GM12878 (cell line): ENCODE results near the gene PROZ. TPM values are rescaled to one million over a fixed set of nuclear protein-coding genes. Genes with fewer than 3 reads are reported as not detected.

ENCODE experiments used
- ATAC-seq: fragments of 200-7000 bp; cut with Tn5 transposase; 3 replicates; pipeline ENCODE4 v1.9.1; 2020; ENCODE audit warnings: mild to moderate bottlenecking, moderate library complexity
- BruUV-seq: library from RNA; stranded (reverse); fragments of 400-500 nt; replicated peaks from 2 replicates; lab custom pipeline; 2021; lab: Mats Ljungman, UMichigan
- CTCF ChIA-PET: fragments of 300-600 bp; sonication (Branson Sonifier 250); formaldehyde crosslinking; extraction: SDS; loops from one replicate; lab custom pipeline; 2021; ENCODE audit warnings: inconsistent platforms; lab: Yijun Ruan, JAX
- POLR2A ChIA-PET: fragments of 350-600 bp; formaldehyde crosslinking; extraction: SDS; loops from one replicate; lab custom pipeline; 2021; ENCODE audit warnings: inconsistent platforms; lab: Charles Lee
- RAD21 ChIA-PET: fragments of 300-600 bp; sonication (Branson Sonifier 250); formaldehyde crosslinking; loops from one replicate; lab custom pipeline; 2023; ENCODE audit warnings: antibody characterized with exemption; ENCODE audit not compliant: unreplicated experiment; lab: Charles Lee
- SMC1A ChIA-PET: fragments of 300-600 bp; sonication (Branson Sonifier 250); formaldehyde crosslinking; loops from one replicate; lab custom pipeline; 2023; ENCODE audit not compliant: unreplicated experiment, uncharacterized antibody; lab: Charles Lee
- DNase-seq: peaks from one replicate; pipeline ENCODE4 v3.0.0-alpha.2; 2011; ENCODE audit warnings: low read depth, low spot score
- FAIRE-seq: peaks from 3 replicates; lab custom pipeline; 2011; peaks lifted over from hg19 to GRCh38; lab: Jason Lieb, UNC
- H2AFZ ChIP-seq: 2 replicates; pipeline ENCODE4 v1.6.0; 2011; ENCODE audit warnings: low read depth, low read length, control low read depth; ENCODE audit not compliant: control insufficient read depth
- H3K27ac ChIP-seq: 2 replicates; pipeline ENCODE4 v1.5.1; 2011; ENCODE audit warnings: control low read depth; ENCODE audit not compliant: control insufficient read depth, insufficient read depth
- H3K27me3 ChIP-seq, 2 experiments: replicated peaks in 1 of 2; 2 replicates each; pipeline versions ENCODE4 v1.6.0 to v1.6.1; 2011; ENCODE audit warnings: low read length in 1 of 2; ENCODE audit not compliant: control insufficient read depth in 2 of 2, insufficient read depth in 2 of 2
- H3K36me3 ChIP-seq, 2 experiments: 2 replicates each; pipeline ENCODE4 v1.5.1; 2011; ENCODE audit warnings: low read length in 1 of 2; ENCODE audit not compliant: control insufficient read depth in 2 of 2, insufficient read depth in 2 of 2
- H3K4me1 ChIP-seq: 2 replicates; pipeline ENCODE4 v1.6.1; 2011; ENCODE audit warnings: mild to moderate bottlenecking, low read length, moderate library complexity, mixed read lengths; ENCODE audit not compliant: control insufficient read depth, insufficient read depth
- H3K4me2 ChIP-seq: 2 replicates; pipeline ENCODE4 v1.6.0; 2011; ENCODE audit warnings: control low read depth; ENCODE audit not compliant: control insufficient read depth, insufficient read depth
- H3K4me3 ChIP-seq: fragments of 200-600 bp; sonication (generic); 2 replicates; pipeline ENCODE4 v1.5.1; 2016
- H3K79me2 ChIP-seq: 2 replicates; pipeline ENCODE4 v1.6.0; 2011; ENCODE audit warnings: low read length; ENCODE audit not compliant: control insufficient read depth, insufficient read depth
- H3K9ac ChIP-seq: 2 replicates; pipeline ENCODE4 v1.8.0; 2011; ENCODE audit warnings: low read length, control low read depth, mixed read lengths; ENCODE audit not compliant: control insufficient read depth, insufficient read depth
- H3K9me3 ChIP-seq: replicated peaks from 3 replicates; pipeline ENCODE4 v1.5.1; 2011; ENCODE audit warnings: mild to moderate bottlenecking, low read length; ENCODE audit not compliant: control insufficient read depth, insufficient read depth
- H4K20me1 ChIP-seq: 2 replicates; pipeline ENCODE4 v1.6.0; 2011; ENCODE audit not compliant: control insufficient read depth, insufficient read depth
- CBX3 ChIP-seq: fragments of 200-600 bp; sonication (generic); IDR thresholded peaks from 2 replicates; pipeline ENCODE4 v1.6.1; 2016; ENCODE audit warnings: low read depth, borderline replicate concordance
- CEBPB ChIP-seq, 2 experiments: fragments of 150-350 bp in 1 of 2; IDR thresholded peaks; 2 replicates each; pipeline ENCODE4 v1.6.1; 2012 to 2014; ENCODE audit warnings: low read depth in 2 of 2, low read length in 2 of 2, borderline replicate concordance in 1 of 2, inconsistent platforms in 1 of 2
- MEF2A ChIP-seq: IDR thresholded peaks from 2 replicates; pipeline ENCODE4 v1.6.1; 2011; ENCODE audit warnings: low read depth, mild to moderate bottlenecking, low read length, moderate library complexity; ENCODE audit not compliant: insufficient read depth
- SMARCA5 ChIP-seq: fragments of 450-650 bp; IDR thresholded peaks from 2 replicates; pipeline ENCODE4 v1.6.1; 2017; ENCODE audit warnings: mild to moderate bottlenecking
- TARDBP ChIP-seq: IDR thresholded peaks from 2 replicates; pipeline ENCODE4 v1.6.1; 2016; ENCODE audit warnings: borderline replicate concordance
- TCF12 ChIP-seq: IDR thresholded peaks from 2 replicates; pipeline ENCODE4 v1.6.1; 2011; ENCODE audit warnings: low read depth, mild to moderate bottlenecking, low read length
- WGBS: methylation state at CpG from one replicate; pipeline ENCODE4 v1.1.6; 2016; ENCODE audit warnings: low lambda C conversion rate; ENCODE audit not compliant: insufficient replicate concordance, insufficient coverage; ENCODE audit errors: missing lambda C conversion rate; 5-methylcytosine and 5-hydroxymethylcytosine counted together
- in situ Hi-C: fragments of 300-500 bp; cut with MboI; formaldehyde crosslinking; loops from 9 replicates; pipeline ENCODE4 v1.14.3; 2018; ENCODE audit warnings: mixed read lengths
- intact Hi-C: fragments of 100-400 bp; cut with micrococcal nuclease; formaldehyde crosslinking; loops from one replicate; pipeline ENCODE4 v1.14.2; 2022; ENCODE audit not compliant: unreplicated experiment
- polyA plus RNA-seq, 11 experiments: library from polyadenylated mRNA; depleted of rRNA in 4 of 11; unstranded in 6 of 11; stranded (reverse) in 5 of 11; fragments of >200 nt; fragmentation: Nextera tagmentation in 4 of 11; fragmentation: Illumina TruSeq in 1 of 11; extraction: Ambion mirVana in 4 of 11; extraction: Trizol in 1 of 11; gene quantifications; 1 replicate in 1 of 11; 2 replicates in 10 of 11; pipeline versions ENCODE4 v1.2.1 to v1.2.3, GENCODE V29; 2011 to 2016; ENCODE audit warnings: inconsistent platforms in 2 of 11, missing spikeins in 2 of 11, low read depth in 1 of 11
- total RNA-seq, 4 experiments: library from RNA; depleted of rRNA in 3 of 4; stranded (reverse); fragments of >200 nt in 3 of 4; fragmentation: Illumina TruSeq in 1 of 4; extraction: Trizol in 1 of 4; gene quantifications; 2 replicates each; pipeline versions ENCODE4 v1.2.1 to v1.2.3, GENCODE V29; 2013 to 2021

Gene PROZ
- total and polyA plus RNA-seq, 10 of the 15 experiments (the other 5 are each of a cell fraction or from before 2014, with no cell fraction given), result 0.07 to 0.24 (median 0.21) TPM; not detected in 7

DNA sequence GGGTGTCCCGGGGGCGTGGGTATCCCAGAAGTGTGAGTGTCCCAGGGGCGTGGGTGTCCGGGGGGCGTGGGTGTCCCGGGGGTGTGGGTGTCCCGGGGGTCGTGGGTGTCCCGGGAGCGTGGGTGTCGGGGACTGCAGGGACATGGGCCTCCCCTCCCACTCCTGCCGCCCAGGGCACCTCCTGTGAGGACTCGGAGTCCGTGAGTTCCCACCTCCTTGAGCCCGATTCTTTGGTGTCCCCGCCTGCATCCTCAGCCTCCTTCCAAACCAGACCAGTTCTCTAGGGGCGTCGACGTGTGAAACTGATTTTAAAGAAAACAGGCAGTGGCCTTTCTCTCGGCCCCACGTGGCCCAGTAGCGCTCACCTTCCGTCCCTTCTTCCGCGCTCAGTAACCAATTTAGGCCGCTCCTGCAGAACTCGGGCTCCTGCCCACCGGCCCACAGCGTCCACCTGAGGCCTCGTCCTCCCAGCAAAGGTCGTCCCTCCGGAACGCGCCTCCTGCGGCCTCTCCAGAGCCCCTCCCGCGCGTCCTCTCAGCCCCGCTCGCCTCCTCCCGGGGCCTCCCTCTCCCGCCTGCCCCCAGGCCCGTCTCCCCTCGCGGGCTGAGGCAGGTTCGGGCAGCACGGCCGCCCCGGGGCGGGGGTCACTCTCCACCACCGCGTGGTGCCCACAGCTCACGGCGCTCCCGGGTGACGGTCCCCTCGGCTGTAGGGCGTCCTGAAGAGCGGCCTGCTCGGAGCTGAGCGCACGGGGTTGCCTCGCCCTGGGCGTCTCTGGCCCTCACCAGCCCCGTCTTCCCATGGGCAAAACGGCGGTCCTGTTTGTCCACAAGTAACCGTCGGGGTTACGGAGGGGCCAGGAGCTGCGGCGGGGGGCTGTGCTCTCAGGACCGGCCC lies 49.0 kb upstream of the PROZ start:
- TF ChIP-seq TARDBP (no peak), SMARCA5 (no peak), MEF2A (no peak), TCF12 (no peak), CBX3 (no peak), CEBPB (IDR thresholded peaks at IDR 0.05; ENCODE audit: borderline replicate concordance in 1 of 2, low read depth in 2 of 2, low read length in 2 of 2) (no peak)
- FAIRE-seq, result no peak
- CTCF ChIA-PET, result no interaction called here
- in situ Hi-C loops (no loop called here), intact Hi-C loops (no loop called here)
- DNase-seq, result no peak
- Histone ChIP-seq H3K79me2 (no peaks in the 10 kb centered on the region), H3K9ac (no peak overlapping the region), H2AFZ (no peak overlapping the region), H3K4me2 (no peak overlapping the region), H3K4me1 (no peaks in the 10 kb centered on the region), H3K27me3 (no peaks in the 10 kb centered on the region), H3K36me3 (no peaks in the 10 kb centered on the region), H3K27ac (no peak overlapping the region), H4K20me1 (no peaks in the 10 kb centered on the region), H3K9me3 (peaks cover 1% of the 10 kb centered on the region; the same call in 1 of the 3 replicates), H3K4me3 (no peak overlapping the region)
- SMC1A ChIA-PET, result no interaction called here
- RAD21 ChIA-PET, result no interaction called here
- ATAC-seq, result no peak
- 85% methylated on average over 50 of the region's 73 CpGs for WGBS
- BruUV-seq, result no TSS peak
- POLR2A ChIA-PET, result no interaction called here
